ENCODE measurements around the gene LHFPL3.

LHFPL3 gene

DNA sequence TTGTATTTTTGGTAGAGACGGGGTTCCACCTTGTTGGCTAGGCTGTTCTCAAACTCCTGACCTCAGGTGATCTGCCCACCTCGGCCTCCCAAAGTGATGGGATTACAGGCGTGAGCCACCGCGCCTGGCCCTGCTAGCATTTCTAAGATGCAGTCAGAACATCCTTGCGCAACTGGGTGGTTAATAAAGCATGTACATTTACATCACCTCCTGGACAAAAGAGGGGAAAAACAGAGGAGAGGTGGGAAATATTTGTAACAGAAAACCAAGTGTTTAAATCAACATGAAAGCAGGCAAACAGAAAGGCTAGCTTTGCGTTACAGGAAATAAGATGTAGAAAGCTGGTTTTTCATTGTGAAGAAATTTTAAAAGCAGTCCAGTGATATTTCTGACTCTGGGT is 464.7 kb downstream of the LHFPL3 start:
- H3K27ac ChIP-seq (ENCODE audit: low read depth, low read length), result no peak overlapping the region
- no CpG with 5 or more reads among the region's 7 CpGs for WGBS (ENCODE audit: extremely low coverage, insufficient coverage, low lambda C conversion rate)
- H2AK5ac ChIP-seq (ENCODE audit: low read length), result no peak overlapping the region
- no peak overlapping the region for H3K18ac ChIP-seq (ENCODE audit: low read length)
- no peak overlapping the region for H2BK15ac ChIP-seq (replicated peaks; ENCODE audit: low read depth)
- H2BK120ac ChIP-seq (ENCODE audit: low read depth, low read length), result no peak overlapping the region
- H3K79me1 ChIP-seq (ENCODE audit: low read length), result no peaks in the 10 kb centered on the region
- H4K8ac ChIP-seq (ENCODE audit: low read depth, low read length), result no peak overlapping the region
- no peak for DNase-seq
- no peak overlapping the region for H3K4ac ChIP-seq (ENCODE audit: low read depth, low read length)
- H3K36me3 ChIP-seq (ENCODE audit: control insufficient read depth, insufficient read depth, low read length), result no peaks in the 10 kb centered on the region
- H3K56ac ChIP-seq (ENCODE audit: low read length), result no peak overlapping the region
- H3K4me1 ChIP-seq (ENCODE audit: control insufficient read depth, low read depth, low read length), result no peaks in the 10 kb centered on the region
- no peak overlapping the region for H3K9ac ChIP-seq (ENCODE audit: low read length)
- no peaks in the 10 kb centered on the region for H3K27me3 ChIP-seq (ENCODE audit: insufficient read depth, low read length, poor library complexity)
- H3K4me3 ChIP-seq (ENCODE audit: low read length), result no peak overlapping the region
- no peaks in the 10 kb centered on the region for H3K79me2 ChIP-seq (ENCODE audit: control insufficient read depth, insufficient read depth, low read length)
- no peak overlapping the region for H3K4me2 ChIP-seq (ENCODE audit: low read length)
- no peak overlapping the region for H2BK5ac ChIP-seq (ENCODE audit: low read length)
- no peak overlapping the region for H3K23ac ChIP-seq (ENCODE audit: low read length)
- no peak overlapping the region for H4K5ac ChIP-seq (ENCODE audit: low read length)

DNA sequence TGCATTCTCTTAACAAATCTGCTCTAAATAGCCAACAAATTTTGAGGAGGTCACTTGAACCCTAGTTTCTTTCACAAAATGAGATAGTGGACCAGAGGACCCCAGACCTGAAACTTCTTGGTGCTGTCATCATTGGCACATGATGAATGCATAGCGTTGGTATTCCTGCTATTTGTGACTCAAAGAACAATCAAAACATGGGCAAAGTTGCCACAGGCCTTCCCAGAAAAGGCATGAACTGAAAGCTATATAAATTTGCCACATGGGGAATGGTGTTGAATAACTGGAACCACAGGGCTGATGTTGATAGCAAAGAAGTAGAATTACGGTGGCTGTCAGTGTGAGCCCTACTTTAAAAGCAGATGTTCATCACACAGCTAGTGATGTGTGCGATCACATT is 465.8 kb downstream of the LHFPL3 start:
- no peak overlapping the region for H3K9ac ChIP-seq (ENCODE audit: low read length)

DNA sequence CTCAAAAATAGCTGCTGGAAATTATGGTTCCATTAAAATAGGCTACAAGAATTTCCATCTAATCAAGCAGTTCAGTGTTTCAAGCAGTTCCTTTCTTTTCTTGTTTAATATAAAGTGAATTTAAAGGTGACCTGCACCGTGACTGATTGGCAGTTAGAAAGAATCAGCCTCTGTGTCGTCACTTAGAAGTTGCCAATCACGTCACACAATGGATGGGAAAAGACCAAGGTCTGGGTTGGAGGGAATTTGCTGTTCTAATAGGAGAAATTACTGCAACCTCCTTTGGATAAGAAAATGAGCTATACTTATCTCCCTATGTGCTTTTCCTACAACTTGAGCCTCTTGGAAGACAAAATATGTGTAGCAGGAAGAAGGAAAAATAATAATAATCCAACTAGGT is 466.2 kb downstream of the LHFPL3 start:
- H3K4me2 ChIP-seq (ENCODE audit: low read length), result no peak overlapping the region
- DNase-seq, result no peak
- no peak overlapping the region for H4K8ac ChIP-seq (ENCODE audit: low read depth, low read length)
- no peak overlapping the region for H4K5ac ChIP-seq (ENCODE audit: low read length)
- no peak overlapping the region for H2BK120ac ChIP-seq (ENCODE audit: low read depth, low read length)
- no peaks in the 10 kb centered on the region for H3K27me3 ChIP-seq (ENCODE audit: insufficient read depth, low read length, poor library complexity)
- H3K27ac ChIP-seq (ENCODE audit: low read depth, low read length), result no peak overlapping the region
- H3K56ac ChIP-seq (ENCODE audit: low read length), result no peak overlapping the region
- H3K4ac ChIP-seq (ENCODE audit: low read depth, low read length), result no peak overlapping the region
- no peak overlapping the region for H2AK5ac ChIP-seq (ENCODE audit: low read length)
- WGBS (ENCODE audit: extremely low coverage, insufficient coverage, low lambda C conversion rate), result no CpG with 5 or more reads among the region's 3 CpGs
- no peak overlapping the region for H3K4me3 ChIP-seq (ENCODE audit: low read length)
- no peaks in the 10 kb centered on the region for H3K79me2 ChIP-seq (ENCODE audit: control insufficient read depth, insufficient read depth, low read length)
- no peaks in the 10 kb centered on the region for H3K79me1 ChIP-seq (ENCODE audit: low read length)
- no peak overlapping the region for H2BK5ac ChIP-seq (ENCODE audit: low read length)
- H3K23ac ChIP-seq (ENCODE audit: low read length), result no peak overlapping the region
- H3K18ac ChIP-seq (ENCODE audit: low read length), result no peak overlapping the region
- H2BK15ac ChIP-seq (replicated peaks; ENCODE audit: low read depth), result no peak overlapping the region
- H3K36me3 ChIP-seq (ENCODE audit: control insufficient read depth, insufficient read depth, low read length), result no peaks in the 10 kb centered on the region
- H3K9ac ChIP-seq (ENCODE audit: low read length), result no peak overlapping the region
- H3K4me1 ChIP-seq (ENCODE audit: control insufficient read depth, low read depth, low read length), result no peaks in the 10 kb centered on the region

More for the DNA sequence above, 465.8 kb downstream of the LHFPL3 start:
- Histone ChIP-seq H3K79me2 (ENCODE audit: control insufficient read depth, insufficient read depth, low read length) (no peaks in the 10 kb centered on the region), H4K5ac (ENCODE audit: low read length) (no peak overlapping the region), H3K4me3 (ENCODE audit: low read length) (no peak overlapping the region), H3K23ac (ENCODE audit: low read length) (no peak overlapping the region), H3K36me3 (ENCODE audit: control insufficient read depth, insufficient read depth, low read length) (no peaks in the 10 kb centered on the region), H2BK15ac (replicated peaks; ENCODE audit: low read depth) (no peak overlapping the region), H3K56ac (ENCODE audit: low read length) (no peak overlapping the region), H3K4ac (ENCODE audit: low read depth, low read length) (no peak overlapping the region), H3K18ac (ENCODE audit: low read length) (no peak overlapping the region), H4K8ac (ENCODE audit: low read depth, low read length) (no peak overlapping the region), H2BK120ac (ENCODE audit: low read depth, low read length) (no peak overlapping the region), H3K27ac (ENCODE audit: low read depth, low read length) (no peak overlapping the region), H3K4me2 (ENCODE audit: low read length) (no peak overlapping the region), H3K4me1 (ENCODE audit: control insufficient read depth, low read depth, low read length) (no peaks in the 10 kb centered on the region), H2BK5ac (ENCODE audit: low read length) (no peak overlapping the region), H3K27me3 (ENCODE audit: insufficient read depth, low read length, poor library complexity) (no peaks in the 10 kb centered on the region), H2AK5ac (ENCODE audit: low read length) (no peak overlapping the region), H3K79me1 (ENCODE audit: low read length) (no peaks in the 10 kb centered on the region)
- DNase-seq, result peak; percentile 6
- no CpG with 5 or more reads among the region's 3 CpGs for WGBS (ENCODE audit: extremely low coverage, insufficient coverage, low lambda C conversion rate)

DNA sequence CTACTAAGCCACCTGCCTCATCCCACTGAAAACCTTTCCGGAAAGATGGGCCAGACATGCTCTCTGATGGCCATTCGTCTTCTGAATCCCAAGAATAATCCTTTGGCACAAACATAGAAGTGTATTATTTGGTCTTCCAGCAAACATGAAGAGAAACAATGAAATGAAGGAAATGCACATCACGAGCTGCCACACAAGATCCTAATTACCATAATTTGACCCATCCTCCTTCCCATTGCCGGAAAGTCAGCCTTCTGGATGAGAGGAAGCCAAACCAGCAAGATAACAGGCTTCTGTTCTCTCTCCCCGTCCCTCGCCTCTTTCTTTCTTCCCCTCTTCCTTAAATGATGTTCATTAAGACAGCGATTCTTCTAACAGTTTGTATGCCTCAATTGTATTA is 466.7 kb downstream of the LHFPL3 start:
- H3K56ac ChIP-seq (ENCODE audit: low read length), result no peak overlapping the region
- no peak overlapping the region for H3K4ac ChIP-seq (ENCODE audit: low read depth, low read length)
- no CpG with 5 or more reads among the region's 7 CpGs for WGBS (ENCODE audit: extremely low coverage, insufficient coverage, low lambda C conversion rate)
- H2BK120ac ChIP-seq (ENCODE audit: low read depth, low read length), result no peak overlapping the region
- no peak for DNase-seq
- no peak overlapping the region for H3K23ac ChIP-seq (ENCODE audit: low read length)
- no peaks in the 10 kb centered on the region for H3K79me2 ChIP-seq (ENCODE audit: control insufficient read depth, insufficient read depth, low read length)
- H3K18ac ChIP-seq (ENCODE audit: low read length), result no peak overlapping the region
- H3K9ac ChIP-seq (ENCODE audit: low read length), result no peak overlapping the region
- no peak overlapping the region for H4K5ac ChIP-seq (ENCODE audit: low read length)
- no peak overlapping the region for H2BK5ac ChIP-seq (ENCODE audit: low read length)
- no peak overlapping the region for H3K4me3 ChIP-seq (ENCODE audit: low read length)
- no peak overlapping the region for H2AK5ac ChIP-seq (ENCODE audit: low read length)
- no peaks in the 10 kb centered on the region for H3K4me1 ChIP-seq (ENCODE audit: control insufficient read depth, low read depth, low read length)
- H4K8ac ChIP-seq (ENCODE audit: low read depth, low read length), result no peak overlapping the region
- no peaks in the 10 kb centered on the region for H3K79me1 ChIP-seq (ENCODE audit: low read length)
- H3K36me3 ChIP-seq (ENCODE audit: control insufficient read depth, insufficient read depth, low read length), result no peaks in the 10 kb centered on the region
- H2BK15ac ChIP-seq (replicated peaks; ENCODE audit: low read depth), result no peak overlapping the region
- no peak overlapping the region for H3K4me2 ChIP-seq (ENCODE audit: low read length)
- H3K27ac ChIP-seq (ENCODE audit: low read depth, low read length), result no peak overlapping the region
- no peaks in the 10 kb centered on the region for H3K27me3 ChIP-seq (ENCODE audit: insufficient read depth, low read length, poor library complexity)

DNA sequence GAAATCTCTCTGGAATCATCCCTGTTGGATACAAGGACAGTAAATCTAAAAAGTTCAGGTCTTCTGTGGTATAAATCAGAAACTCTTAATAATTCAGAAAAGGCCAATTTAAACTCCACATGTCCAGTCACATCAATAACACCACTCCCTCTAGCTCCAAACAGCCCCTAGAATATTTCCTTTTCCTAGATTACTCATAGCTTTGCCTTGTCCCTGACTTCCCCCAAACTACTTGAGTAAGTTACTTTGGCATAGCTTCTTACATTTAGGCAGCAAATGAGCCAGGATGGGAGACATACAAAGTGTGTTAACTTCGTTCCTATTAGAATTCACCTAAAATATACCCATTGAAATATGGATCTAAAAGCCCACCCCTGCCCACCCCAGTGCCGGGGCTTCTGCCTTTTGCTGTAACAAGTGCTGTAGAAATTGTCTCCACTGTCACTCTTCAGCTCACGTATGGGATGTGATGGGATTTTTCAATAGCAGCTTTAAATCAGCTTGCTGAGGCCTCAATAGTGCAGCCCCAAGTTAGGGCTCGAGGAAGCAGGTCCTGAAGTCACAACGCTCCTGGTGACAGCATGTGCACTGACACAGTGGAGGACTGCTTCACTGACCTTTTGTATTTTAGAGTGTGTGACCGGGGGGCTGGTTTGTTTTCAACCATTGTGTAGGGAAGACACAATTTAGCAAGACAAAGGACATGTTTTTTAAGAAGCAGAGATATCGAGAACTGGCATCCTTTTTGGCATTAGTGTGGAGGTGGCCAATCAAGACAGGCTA is 467.4 kb downstream of the LHFPL3 start:
- Histone ChIP-seq H3K79me1 (ENCODE audit: low read length) (no peaks in the 10 kb centered on the region), H2AK5ac (ENCODE audit: low read length) (no peak overlapping the region), H3K56ac (ENCODE audit: low read length) (no peak overlapping the region), H3K4me1 (ENCODE audit: control insufficient read depth, low read depth, low read length) (no peaks in the 10 kb centered on the region), H3K23ac (ENCODE audit: low read length) (no peak overlapping the region), H3K79me2 (ENCODE audit: control insufficient read depth, insufficient read depth, low read length) (no peaks in the 10 kb centered on the region), H3K36me3 (ENCODE audit: control insufficient read depth, insufficient read depth, low read length) (no peaks in the 10 kb centered on the region), H2BK5ac (ENCODE audit: low read length) (no peak overlapping the region), H3K9ac (ENCODE audit: low read length) (no peak overlapping the region), H2BK120ac (ENCODE audit: low read depth, low read length) (no peak overlapping the region), H4K5ac (ENCODE audit: low read length) (no peak overlapping the region), H3K18ac (ENCODE audit: low read length) (no peak overlapping the region), H3K4ac (ENCODE audit: low read depth, low read length) (no peak overlapping the region), H4K8ac (ENCODE audit: low read depth, low read length) (no peak overlapping the region), H3K4me3 (ENCODE audit: low read length) (no peak overlapping the region), H3K4me2 (ENCODE audit: low read length) (no peak overlapping the region), H3K27me3 (ENCODE audit: insufficient read depth, low read length, poor library complexity) (no peaks in the 10 kb centered on the region), H2BK15ac (replicated peaks; ENCODE audit: low read depth) (no peak overlapping the region), H3K27ac (ENCODE audit: low read depth, low read length) (no peak overlapping the region)
- WGBS (ENCODE audit: extremely low coverage, insufficient coverage, low lambda C conversion rate), result no CpG with 5 or more reads among the region's 7 CpGs
- no peak for DNase-seq

DNA sequence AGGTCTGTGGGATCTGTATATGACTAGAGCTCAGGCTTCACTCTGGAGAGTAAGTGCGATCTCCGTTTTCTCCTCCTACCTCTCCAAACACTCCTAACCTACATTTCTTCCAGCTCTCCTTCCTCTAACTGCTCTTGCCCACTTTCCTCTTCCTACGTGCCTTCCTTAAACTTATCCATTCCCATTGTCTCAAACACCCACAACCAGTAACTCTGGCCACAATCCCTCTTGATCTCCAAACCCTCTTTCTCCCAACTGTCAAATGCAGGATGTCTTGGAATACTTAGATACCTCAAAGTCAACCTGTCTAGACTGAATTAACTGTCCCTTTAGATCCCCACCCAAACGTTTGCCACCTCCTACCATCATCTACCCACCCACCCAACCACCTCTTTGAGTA is 471.9 kb downstream of the LHFPL3 start:
- Histone ChIP-seq H3K23ac (ENCODE audit: low read length) (no peak overlapping the region), H3K9ac (ENCODE audit: low read length) (no peak overlapping the region), H2BK120ac (ENCODE audit: low read depth, low read length) (no peak overlapping the region), H4K8ac (ENCODE audit: low read depth, low read length) (no peak overlapping the region), H3K4ac (ENCODE audit: low read depth, low read length) (no peak overlapping the region), H3K79me2 (ENCODE audit: control insufficient read depth, insufficient read depth, low read length) (no peaks in the 10 kb centered on the region), H2BK15ac (replicated peaks; ENCODE audit: low read depth) (no peak overlapping the region), H2AK5ac (ENCODE audit: low read length) (no peak overlapping the region), H3K18ac (ENCODE audit: low read length) (no peak overlapping the region), H4K5ac (ENCODE audit: low read length) (no peak overlapping the region), H3K56ac (ENCODE audit: low read length) (no peak overlapping the region), H3K27me3 (ENCODE audit: insufficient read depth, low read length, poor library complexity) (no peaks in the 10 kb centered on the region), H3K4me2 (ENCODE audit: low read length) (no peak overlapping the region), H3K4me1 (ENCODE audit: control insufficient read depth, low read depth, low read length) (no peaks in the 10 kb centered on the region), H3K79me1 (ENCODE audit: low read length) (no peaks in the 10 kb centered on the region), H3K4me3 (ENCODE audit: low read length) (no peak overlapping the region), H3K27ac (ENCODE audit: low read depth, low read length) (no peak overlapping the region), H2BK5ac (ENCODE audit: low read length) (no peak overlapping the region), H3K36me3 (ENCODE audit: control insufficient read depth, insufficient read depth, low read length) (no peaks in the 10 kb centered on the region)
- no CpG with 5 or more reads among the region's 4 CpGs for WGBS (ENCODE audit: extremely low coverage, insufficient coverage, low lambda C conversion rate)
- DNase-seq, result no peak
